HepG2 (cell line): Measurements from ENCODE around the gene POU5F1. TPM values are rescaled to one million over a fixed set of nuclear protein-coding genes. Genes with fewer than 3 reads are reported as not detected.

ENCODE experiments used
- ATAC-seq: fragments of 200-7000 bp; cut with Tn5 transposase; 3 replicates; pipeline ENCODE4 v1.9.1; 2020; ENCODE audit warnings: mild to moderate bottlenecking, moderate library complexity
- BruUV-seq: library from RNA; stranded (reverse); fragments of 400-500 nt; replicated peaks from 2 replicates; lab custom pipeline; 2021; lab: Mats Ljungman, UMichigan
- CTCF ChIA-PET: fragments of 300-600 bp; formaldehyde crosslinking; extraction: SDS; loops from one replicate; lab custom pipeline; 2021; ENCODE audit warnings: low total read pairs, inconsistent platforms, low intra/inter-chr PET ratio; lab: Yijun Ruan, JAX
- POLR2A ChIA-PET: fragments of 350-600 bp; sonication (Branson Sonifier 250); formaldehyde crosslinking; loops from one replicate; lab custom pipeline; 2020; ENCODE audit warnings: antibody characterized with exemption, inconsistent platforms; lab: Yijun Ruan, JAX
- DNase-seq: peaks from one replicate; pipeline ENCODE4 v3.0.0-alpha.2; 2015; ENCODE audit warnings: low spot score
- FAIRE-seq: peaks from 3 replicates; lab custom pipeline; 2011; peaks lifted over from hg19 to GRCh38; lab: Jason Lieb, UNC
- H2AFZ ChIP-seq: one replicate; pipeline ENCODE4 v1.6.1; 2011; ENCODE audit warnings: low read length, inconsistent platforms
- H3K27ac ChIP-seq: fragments of 300-600 bp; 3 replicates; pipeline ENCODE4 v1.8.0; 2011; ENCODE audit warnings: mixed run types, mild to moderate bottlenecking, mixed read lengths, low read length, inconsistent platforms; ENCODE audit not compliant: insufficient read depth; ENCODE audit errors: extremely low read length
- H3K27me3 ChIP-seq, 2 experiments: fragments of 200-600 bp in 1 of 2; 2 replicates in 1 of 2; 3 replicates in 1 of 2; pipeline versions ENCODE4 v1.6.0 to v1.8.0; 2011; ENCODE audit warnings: low read length in 2 of 2, mild to moderate bottlenecking in 2 of 2, moderate library complexity in 2 of 2, inconsistent platforms in 1 of 2; ENCODE audit not compliant: insufficient read depth in 2 of 2, control insufficient read depth in 1 of 2
- H3K36me3 ChIP-seq, 2 experiments: fragments of 200-600 bp in 1 of 2; replicated peaks in 1 of 2; 2 replicates in 1 of 2; 3 replicates in 1 of 2; pipeline versions ENCODE4 v1.5.1 to v1.8.0; 2011; ENCODE audit warnings: low read length in 2 of 2, inconsistent platforms in 1 of 2; ENCODE audit not compliant: insufficient read depth in 2 of 2, control insufficient read depth in 1 of 2
- H3K4me1 ChIP-seq: 2 replicates; pipeline ENCODE4 v1.5.1; 2012; ENCODE audit warnings: low read length, inconsistent platforms; ENCODE audit not compliant: insufficient read depth
- H3K4me2 ChIP-seq: 2 replicates; pipeline ENCODE4 v1.6.0; 2011; ENCODE audit warnings: low read depth, low read length, inconsistent platforms
- H3K4me3 ChIP-seq, 3 experiments: fragments of 200-600 bp in 1 of 3; sonication (generic), shearing (Covaris generic) in 1 of 3; replicated peaks in 1 of 3; 2 replicates each; pipeline ENCODE4 v1.5.1; 2011 to 2016; ENCODE audit warnings: low read length in 3 of 3, inconsistent platforms in 2 of 3, low read depth in 2 of 3, mild to moderate bottlenecking in 2 of 3, control low read depth in 1 of 3, mixed read lengths in 1 of 3; ENCODE audit not compliant: insufficient read depth in 1 of 3
- H3K79me2 ChIP-seq: one replicate; pipeline ENCODE4 v1.6.1; 2011; ENCODE audit warnings: low read length, inconsistent platforms; ENCODE audit not compliant: insufficient read depth
- H3K9ac ChIP-seq: 2 replicates; pipeline ENCODE4 v1.6.0; 2011; ENCODE audit warnings: mild to moderate bottlenecking, low read depth, low read length, inconsistent platforms; ENCODE audit not compliant: insufficient read depth
- H3K9me3 ChIP-seq: 2 replicates; pipeline ENCODE4 v1.5.1; 2012; ENCODE audit warnings: mild to moderate bottlenecking, low read length
- H4K20me1 ChIP-seq: 2 replicates; pipeline ENCODE4 v1.6.0; 2011; ENCODE audit warnings: inconsistent platforms, mild to moderate bottlenecking, low read length, moderate library complexity; ENCODE audit not compliant: insufficient read depth
- FLYWCH1 ChIP-seq: sonication (generic); formaldehyde crosslinking; IDR thresholded peaks from 2 replicates; pipeline ENCODE4 v1.8.1; 2023; ENCODE audit warnings: mild to moderate bottlenecking, missing genetic modification reagents
- PRDM15 ChIP-seq: sonication (generic); formaldehyde crosslinking; IDR thresholded peaks from 2 replicates; pipeline ENCODE4 v1.4.0; 2020; ENCODE audit warnings: missing genetic modification reagents
- REXO4 ChIP-seq: sonication (generic); formaldehyde crosslinking; IDR thresholded peaks from 2 replicates; pipeline ENCODE4 v1.8.0; 2022; ENCODE audit warnings: missing genetic modification reagents, mild to moderate bottlenecking, borderline replicate concordance
- RXRA ChIP-seq: sonication (generic); formaldehyde crosslinking; IDR thresholded peaks from 2 replicates; pipeline ENCODE4 v1.5.1; 2020; ENCODE audit warnings: missing genetic modification reagents
- ZBTB25 ChIP-seq: IDR thresholded peaks from 2 replicates; pipeline ENCODE4 v1.6.1; 2018; ENCODE audit warnings: missing genetic modification reagents
- ZBTB7B ChIP-seq: sonication (generic); formaldehyde crosslinking; IDR thresholded peaks from 2 replicates; pipeline ENCODE4 v1.4.0; 2020; ENCODE audit warnings: missing genetic modification reagents
- ZFP36L1 ChIP-seq: sonication (generic); formaldehyde crosslinking; IDR thresholded peaks from 2 replicates; pipeline ENCODE4 v1.8.0; 2022; ENCODE audit warnings: mild to moderate bottlenecking, missing genetic modification reagents, moderate library complexity
- ZNF20 ChIP-seq: sonication (generic); formaldehyde crosslinking; IDR thresholded peaks from 2 replicates; pipeline ENCODE4 v1.4.0; 2020; ENCODE audit warnings: mild to moderate bottlenecking, moderate library complexity, missing genetic modification reagents
- ZNF317 ChIP-seq: sonication (generic); formaldehyde crosslinking; IDR thresholded peaks from 2 replicates; pipeline ENCODE4 v1.5.0; 2020; ENCODE audit warnings: mild to moderate bottlenecking, missing genetic modification reagents
- ZNF331 ChIP-seq: sonication (generic); formaldehyde crosslinking; IDR thresholded peaks from 2 replicates; pipeline ENCODE4 v1.4.0; 2020; ENCODE audit warnings: missing genetic modification reagents
- ZNF430 ChIP-seq: sonication (generic); formaldehyde crosslinking; IDR thresholded peaks from 2 replicates; pipeline ENCODE4 v1.9.0; 2021; ENCODE audit warnings: mild to moderate bottlenecking, missing genetic modification reagents
- ZNF512 ChIP-seq: sonication (generic); formaldehyde crosslinking; IDR thresholded peaks from 2 replicates; pipeline ENCODE4 v1.4.0; 2020; ENCODE audit warnings: mild to moderate bottlenecking, missing genetic modification reagents
- ZNF646 ChIP-seq: sonication (generic); formaldehyde crosslinking; IDR thresholded peaks from 2 replicates; pipeline ENCODE4 v1.9.0; 2021; ENCODE audit warnings: mild to moderate bottlenecking, missing genetic modification reagents
- WGBS: methylation state at CpG from one replicate; pipeline ENCODE4 v1.1.6; 2017; ENCODE audit warnings: low lambda C conversion rate; 5-methylcytosine and 5-hydroxymethylcytosine counted together
- in situ Hi-C: cut with HindIII; loops from 2 replicates; pipeline ENCODE4 v1.10.0; 2017; ENCODE audit warnings: low pct_unique_long_range_greater_than_20kb; ENCODE audit not compliant: extremely low pct_ligation_motif_present
- intact Hi-C: fragments of 100-400 bp; cut with micrococcal nuclease; formaldehyde crosslinking; loops from one replicate; pipeline ENCODE4 v1.10.0; 2022; ENCODE audit not compliant: unreplicated experiment
- polyA plus RNA-seq, 8 experiments: library from polyadenylated mRNA; depleted of rRNA in 3 of 8; stranded (reverse) in 7 of 8; unstranded in 1 of 8; fragments of >200 nt; fragmentation: Illumina TruSeq in 4 of 8; extraction: Trizol in 4 of 8; gene quantifications; 2 replicates each; pipeline versions ENCODE4 v1.2.1 to v1.2.3, GENCODE V29; 2011 to 2016; ENCODE audit warnings: low read depth in 4 of 8, missing spikeins in 1 of 8, mixed read lengths in 1 of 8; ENCODE audit not compliant: insufficient read depth in 1 of 8
- total RNA-seq, 5 experiments: library from RNA; depleted of rRNA; stranded (reverse); fragments of >200 nt; fragmentation: Illumina TruSeq; extraction: Trizol; gene quantifications; 2 replicates each; pipeline ENCODE4 v1.2.3, GENCODE V29; 2016; ENCODE audit warnings: low read depth in 1 of 5

Gene POU5F1
- total and polyA plus RNA-seq, 2 of the 13 experiments (the other 11 are each of a cell fraction or from before 2014, with no cell fraction given) = 2.5 to 7.2 TPM

GRCh38 chr6:31154436-31154835, 16.0 kb downstream of the POU5F1 start:
- DNase-seq (no peak), ATAC-seq (no peak), FAIRE-seq (no peak)
- H3K4me1 ChIP-seq = peaks cover 17% of the 10 kb centered on the region
- ChIA-PET CTCF (no interaction called here), POLR2A (no interaction called here)
- WGBS = 97% methylated on average over 11 of the region's 15 CpGs
- no peak overlapping the region for H2AFZ ChIP-seq
- intact Hi-C loops = no loop called here
- H4K20me1 ChIP-seq = no peaks in the 10 kb centered on the region
- no peak overlapping the region for H3K9ac ChIP-seq
- no peak overlapping the region for H3K4me2 ChIP-seq
- peaks cover 3 to 26% of the 10 kb centered on the region in 2 experiments; a peak in 4 of 5 replicates for H3K36me3 ChIP-seq
- in situ Hi-C loops = no loop called here
- H3K79me2 ChIP-seq = no peaks in the 10 kb centered on the region
- H3K9me3 ChIP-seq = no peaks in the 10 kb centered on the region
- no TSS peak for BruUV-seq
- H3K4me3 ChIP-seq = no peak overlapping the region
- H3K27ac ChIP-seq = no peak overlapping the region
- no peaks in the 10 kb centered on the region for H3K27me3 ChIP-seq
- TF ChIP-seq ZNF646 (CRISPR knock-in tag) (no peak), ZFP36L1 (CRISPR knock-in tag) (no peak), ZBTB7B (CRISPR knock-in tag) (no peak), ZNF317 (CRISPR knock-in tag) (no peak), ZNF430 (CRISPR knock-in tag) (no peak), ZBTB25 (no peak), ZNF20 (CRISPR knock-in tag) (no peak), RXRA (CRISPR knock-in tag) (no peak), REXO4 (no peak), ZNF512 (CRISPR knock-in tag) (no peak), ZNF331 (CRISPR knock-in tag) (no peak), PRDM15 (no peak), FLYWCH1 (CRISPR knock-in tag) (no peak)
